ENCODE measurements around the gene TRAPPC12. TPM values are rescaled to one million over a fixed set of nuclear protein-coding genes. Genes with fewer than 3 reads are reported as not detected.

Gene TRAPPC12
- polyA plus RNA-seq, 1 donor from 2014 or later: 40.9 TPM

DNA sequence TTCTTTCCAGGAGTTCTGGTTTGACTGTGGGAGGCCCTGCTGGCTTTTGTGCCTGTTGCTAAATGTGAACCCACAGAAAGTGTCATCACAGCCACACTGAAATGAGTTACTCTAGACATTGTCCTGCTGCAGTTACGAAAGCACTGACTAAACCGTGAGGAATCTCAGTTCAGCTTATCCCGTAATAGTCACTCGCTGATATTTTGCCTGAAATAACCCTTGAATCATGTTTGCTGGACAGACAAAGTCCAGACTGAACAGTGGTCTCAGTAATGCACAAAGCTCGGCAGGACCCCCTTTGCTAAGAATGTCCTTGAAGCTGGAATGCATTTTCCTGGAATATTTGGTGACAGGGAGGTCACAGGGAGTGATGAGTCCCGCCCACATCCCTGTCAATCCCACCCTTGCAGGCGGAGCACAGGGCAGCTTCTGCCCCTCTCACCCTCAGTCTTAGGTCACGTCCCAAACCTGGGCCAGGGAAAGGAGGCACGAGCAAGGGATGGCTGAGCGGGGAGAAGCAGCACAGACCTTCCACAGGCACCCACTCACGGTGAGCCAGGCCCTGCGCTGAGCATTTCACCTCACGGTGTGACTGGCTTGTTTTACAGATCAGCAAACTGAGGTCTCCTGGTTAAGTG lies 86.5 kb downstream of the TRAPPC12 start:
- peaks cover 4% of the 10 kb centered on the region for H3K36me3 Mint-ChIP-seq
- no peaks in the 10 kb centered on the region for H3K9me3 Mint-ChIP-seq
- peaks cover 9 to 12% (median 10%) of the 10 kb centered on the region in 3 donors for H3K4me1 Mint-ChIP-seq
- no peaks in the 10 kb centered on the region for H3K27me3 Mint-ChIP-seq
- peak overlapping the region in 1 of 3 donors; percentile 35 for H3K27ac Mint-ChIP-seq
- no peak overlapping the region for H3K4me3 Mint-ChIP-seq

DNA sequence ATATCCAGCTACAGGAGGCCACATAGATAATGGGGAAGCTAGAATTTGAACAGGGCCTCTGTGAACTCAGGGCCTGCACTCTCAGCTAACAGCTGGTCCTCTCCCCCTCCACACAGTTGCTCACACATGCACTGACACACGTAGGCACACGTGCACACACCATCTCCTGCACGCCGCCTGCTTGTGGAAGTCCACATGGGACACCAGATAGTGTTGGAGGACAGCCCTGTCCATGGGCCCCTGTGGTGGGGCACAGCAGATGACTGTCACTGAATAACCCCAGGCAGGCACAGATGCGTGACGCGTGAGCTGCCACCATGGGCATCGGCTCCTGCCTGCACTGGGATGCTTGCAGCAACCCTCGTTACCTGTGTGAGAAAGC lies 87.0 kb downstream of the TRAPPC12 start:
- Mint-ChIP-seq H3K4me3 (no peak overlapping the region), H3K27ac (no peak overlapping the region), H3K9me3 (no peaks in the 10 kb centered on the region), H3K27me3 (no peaks in the 10 kb centered on the region), H3K4me1 (peaks cover 7 to 12% (median 9%) of the 10 kb centered on the region in 3 donors), H3K36me3 (peaks cover 4% of the 10 kb centered on the region)

DNA sequence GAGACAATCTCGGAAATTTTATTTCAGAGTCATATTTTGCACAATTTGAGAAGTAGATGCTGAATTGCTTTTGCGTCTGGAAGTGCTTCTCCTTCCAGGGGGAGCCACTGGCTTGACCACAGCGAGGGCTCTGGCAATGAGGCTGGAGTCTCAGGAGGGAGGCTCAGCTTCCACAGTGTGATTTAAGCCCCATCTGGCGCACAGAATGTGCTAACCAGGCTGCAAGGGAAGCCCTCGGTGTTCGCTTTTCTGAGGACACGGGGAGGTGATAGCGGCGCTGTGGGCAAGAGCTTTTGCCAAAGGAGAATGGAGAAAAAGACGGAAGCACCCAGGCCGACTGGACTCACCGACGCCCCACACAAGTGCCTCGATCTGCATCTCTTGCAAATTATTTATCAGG lies 87.5 kb downstream of the TRAPPC12 start:
- Mint-ChIP-seq H3K4me3 (no peak overlapping the region), H3K4me1 (peaks cover 4 to 8% (median 6%) of the 10 kb centered on the region in 3 donors), H3K36me3 (peaks cover 3% of the 10 kb centered on the region), H3K27ac (no peak overlapping the region), H3K9me3 (no peaks in the 10 kb centered on the region), H3K27me3 (no peaks in the 10 kb centered on the region)

DNA sequence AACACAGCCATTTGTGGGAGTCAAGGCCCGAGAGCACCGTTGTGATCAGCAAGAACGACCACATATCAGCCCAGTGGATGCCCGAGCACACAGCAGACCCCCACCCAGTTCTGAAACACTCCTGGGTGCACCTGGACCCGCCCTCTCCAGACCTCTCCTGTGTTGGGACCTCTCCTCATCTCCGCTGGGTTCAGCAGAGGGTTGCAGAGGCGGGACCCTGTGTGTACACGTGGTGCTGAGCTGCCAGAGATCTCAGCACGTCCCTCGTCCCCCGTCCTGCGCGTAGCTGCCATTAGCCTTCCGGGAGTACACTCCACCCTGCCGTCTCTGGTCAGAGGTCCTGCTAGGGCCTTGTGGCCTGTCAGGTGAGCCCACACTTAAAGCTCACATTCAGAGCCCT lies 88.2 kb downstream of the TRAPPC12 start:
- Mint-ChIP-seq H3K27ac (no peak overlapping the region), H3K27me3 (no peaks in the 10 kb centered on the region), H3K9me3 (no peaks in the 10 kb centered on the region), H3K4me1 (peaks cover 2 to 4% (median 3%) of the 10 kb centered on the region in 3 donors), H3K36me3 (peaks cover 3% of the 10 kb centered on the region), H3K4me3 (no peak overlapping the region)

DNA sequence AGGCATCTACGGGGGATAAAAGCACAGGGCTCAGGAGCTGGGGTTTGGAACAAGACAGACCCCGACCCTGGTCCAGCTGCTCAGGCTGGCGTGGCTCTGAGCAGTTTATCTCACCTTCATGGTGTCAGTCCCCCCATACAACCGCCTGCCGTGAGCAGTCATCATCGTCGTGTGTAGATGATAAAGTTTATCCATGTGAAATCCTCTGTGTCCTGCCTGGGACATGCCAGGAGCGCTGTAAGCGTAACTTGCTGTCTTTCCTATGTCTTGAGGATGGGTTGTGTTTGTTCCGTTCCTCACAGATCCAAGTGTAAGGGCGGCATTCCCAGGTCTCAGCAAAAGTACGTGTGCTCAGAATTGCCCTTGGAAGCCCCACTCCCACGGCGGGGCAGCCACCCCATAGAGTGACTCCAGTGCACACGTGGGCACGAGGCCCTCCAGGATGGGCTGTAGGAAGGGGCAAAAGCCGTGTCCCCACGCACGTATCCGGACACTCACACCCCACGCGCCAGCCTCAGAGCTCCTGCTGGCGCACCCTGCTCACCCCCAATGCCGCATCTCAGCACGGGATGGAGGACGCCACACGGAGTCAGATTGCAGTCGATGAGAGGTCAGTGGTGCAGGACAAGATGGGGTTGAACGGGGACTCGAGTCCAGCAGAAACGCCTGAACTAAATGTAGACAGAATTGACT lies 88.9 kb downstream of the TRAPPC12 start:
- Mint-ChIP-seq H3K9me3 (no peaks in the 10 kb centered on the region), H3K36me3 (peaks cover 3% of the 10 kb centered on the region), H3K27ac (no peak overlapping the region), H3K4me1 (peaks cover 0 to 4% (median 0%) of the 10 kb centered on the region in 3 donors), H3K27me3 (no peaks in the 10 kb centered on the region), H3K4me3 (peak overlapping the region in 1 of 4 donors; percentile 28)

DNA sequence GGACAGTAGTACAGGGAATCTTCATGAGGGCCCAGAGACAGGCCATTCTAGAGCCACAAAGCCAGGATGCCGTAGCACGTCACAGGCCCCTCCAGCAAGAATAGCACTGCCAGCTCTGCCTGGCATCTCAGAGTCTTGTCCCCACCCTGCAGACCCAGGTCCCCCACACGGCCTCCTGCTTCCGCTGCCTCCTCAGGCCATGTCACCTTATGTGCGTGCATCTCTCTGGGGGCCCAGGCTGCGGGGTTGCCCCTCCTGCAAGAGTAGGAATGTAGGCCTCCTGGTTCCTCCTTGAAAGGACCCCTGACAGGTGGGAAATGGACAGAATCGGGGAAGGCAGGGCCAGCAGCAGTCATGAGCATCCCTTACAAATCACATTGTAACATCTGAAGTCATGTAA lies 90.0 kb downstream of the TRAPPC12 start:
- Mint-ChIP-seq H3K4me1 (peaks cover 0 to 4% (median 0%) of the 10 kb centered on the region in 3 donors), H3K36me3 (peaks cover under 1% of the 10 kb centered on the region), H3K4me3 (no peak overlapping the region), H3K9me3 (no peaks in the 10 kb centered on the region), H3K27me3 (no peaks in the 10 kb centered on the region), H3K27ac (no peak overlapping the region)

DNA sequence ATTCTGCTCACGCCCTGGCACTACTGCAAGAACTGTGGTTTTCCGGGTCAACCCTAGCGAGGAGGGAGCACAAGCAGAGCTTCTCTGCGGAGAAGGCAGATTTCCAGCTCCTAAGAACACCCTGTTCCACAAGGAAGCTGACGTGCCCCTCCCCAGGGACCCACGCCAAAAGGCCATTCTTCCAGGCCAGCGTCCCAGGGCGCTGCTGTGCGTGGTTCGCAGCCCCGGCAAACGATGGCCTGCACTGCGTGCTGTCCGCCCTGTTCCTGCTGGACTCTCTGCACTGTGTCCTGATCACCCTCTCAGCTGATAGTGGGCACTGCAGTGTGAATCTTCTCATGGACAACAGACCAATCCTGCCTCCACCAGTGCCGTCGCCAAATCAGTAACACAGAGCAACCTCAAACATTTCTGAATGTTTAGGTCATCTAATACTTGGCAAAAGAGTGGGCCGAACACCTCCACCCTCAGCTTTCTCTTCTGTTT lies 90.7 kb downstream of the TRAPPC12 start:
- Mint-ChIP-seq H3K4me3 (no peak overlapping the region), H3K27me3 (no peaks in the 10 kb centered on the region), H3K27ac (no peak overlapping the region), H3K9me3 (no peaks in the 10 kb centered on the region), H3K36me3 (no peaks in the 10 kb centered on the region), H3K4me1 (peaks cover 0 to 4% (median 0%) of the 10 kb centered on the region in 3 donors)

DNA sequence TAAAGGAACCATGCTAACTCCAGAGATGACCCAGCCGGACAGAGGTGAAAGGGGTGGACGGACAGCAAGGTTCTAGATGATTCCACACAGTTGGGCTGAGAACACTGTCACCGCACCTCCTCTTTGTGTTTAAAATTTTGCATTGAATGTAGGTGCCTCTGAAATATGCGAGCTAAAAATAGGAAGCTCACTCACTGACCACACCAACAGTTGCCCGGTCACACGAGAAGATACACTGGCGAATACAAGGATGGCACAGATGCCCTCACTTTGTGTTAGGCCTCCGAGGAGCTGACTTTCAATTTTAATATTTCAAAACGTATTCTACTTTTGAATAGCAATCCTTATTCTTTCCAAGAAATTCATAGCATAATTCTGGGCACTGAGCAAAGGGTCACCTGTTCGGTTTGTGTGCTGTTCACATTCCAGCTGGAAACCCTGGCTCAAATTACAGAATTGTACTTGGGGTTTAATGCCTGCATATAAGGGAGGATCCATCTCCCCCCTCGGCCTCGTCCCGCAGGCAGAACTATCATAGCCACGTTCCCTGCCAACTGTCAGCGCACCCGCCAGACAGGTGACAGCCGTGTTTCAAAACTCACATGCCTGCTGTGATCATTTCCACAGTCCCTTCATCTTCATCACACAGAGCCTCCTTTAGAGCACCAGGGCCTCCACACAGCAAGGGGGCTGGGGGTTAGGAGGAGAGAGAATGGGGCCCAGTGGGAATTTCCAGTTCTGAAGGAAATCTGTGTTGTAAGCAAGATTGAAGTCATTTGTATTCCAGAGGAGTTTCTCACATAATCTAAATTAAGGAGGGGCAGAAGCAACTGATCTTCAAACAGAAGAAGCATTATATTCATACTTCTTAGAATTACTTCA lies 91.6 kb downstream of the TRAPPC12 start:
- H3K36me3 Mint-ChIP-seq: no peaks in the 10 kb centered on the region
- peak overlapping the region in 1 of 4 donors; percentile 17 for H3K4me3 Mint-ChIP-seq
- H3K27ac Mint-ChIP-seq: no peak overlapping the region
- no peaks in the 10 kb centered on the region for H3K27me3 Mint-ChIP-seq
- peaks cover 0 to 4% (median 0%) of the 10 kb centered on the region in 3 donors for H3K4me1 Mint-ChIP-seq
- no peaks in the 10 kb centered on the region for H3K9me3 Mint-ChIP-seq

DNA sequence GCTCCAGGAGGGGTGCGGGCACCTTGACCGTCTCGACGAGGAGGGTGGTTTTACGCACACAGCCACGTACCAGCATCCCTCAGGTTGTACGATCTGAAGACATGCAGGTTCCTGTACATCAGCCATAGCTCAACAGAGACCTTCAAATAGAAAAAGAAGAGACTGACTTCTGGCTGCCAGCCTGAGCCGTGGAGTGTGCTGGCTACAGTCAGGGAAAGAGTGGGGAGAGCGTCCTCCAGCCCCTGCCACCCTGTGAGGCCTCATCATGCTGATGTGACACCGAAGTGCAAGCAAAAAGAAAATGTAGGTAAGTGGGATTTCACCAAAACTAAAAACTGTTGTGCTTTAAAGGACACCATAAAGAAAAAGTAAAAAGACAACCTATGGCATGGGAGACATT lies 92.8 kb downstream of the TRAPPC12 start:
- peaks cover 0 to 3% (median 0%) of the 10 kb centered on the region in 3 donors for H3K4me1 Mint-ChIP-seq

DNA sequence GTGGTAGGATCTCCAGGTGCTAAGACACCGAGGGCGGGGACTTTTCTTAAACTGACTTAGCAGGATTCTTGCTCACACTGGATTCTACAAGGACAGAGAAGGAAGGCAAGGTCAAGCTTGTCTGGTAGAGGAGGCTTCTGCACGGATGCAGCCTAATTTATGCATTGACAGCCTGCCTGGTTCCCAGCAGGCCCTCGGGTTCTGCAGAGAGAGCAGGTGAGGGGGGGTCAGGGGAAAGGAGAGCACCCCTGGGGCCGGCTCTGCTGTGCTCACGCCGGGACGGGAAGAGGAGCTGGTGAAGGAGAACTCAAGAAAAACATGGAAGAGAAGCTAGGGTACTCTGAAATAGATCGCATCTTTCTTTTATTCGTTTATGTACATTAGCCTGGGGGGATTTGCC lies 93.5 kb downstream of the TRAPPC12 start:
- H3K4me1 Mint-ChIP-seq: peaks cover 0 to 3% (median 0%) of the 10 kb centered on the region in 3 donors
- no peaks in the 10 kb centered on the region for H3K36me3 Mint-ChIP-seq
- H3K27ac Mint-ChIP-seq: no peak overlapping the region
- H3K27me3 Mint-ChIP-seq: no peaks in the 10 kb centered on the region
- H3K4me3 Mint-ChIP-seq: no peak overlapping the region
- H3K9me3 Mint-ChIP-seq: no peaks in the 10 kb centered on the region

More for the DNA sequence above, 92.8 kb downstream of the TRAPPC12 start:
- Mint-ChIP-seq H3K4me3 (no peak overlapping the region), H3K9me3 (no peaks in the 10 kb centered on the region), H3K36me3 (no peaks in the 10 kb centered on the region), H3K27ac (no peak overlapping the region), H3K27me3 (no peaks in the 10 kb centered on the region)

DNA sequence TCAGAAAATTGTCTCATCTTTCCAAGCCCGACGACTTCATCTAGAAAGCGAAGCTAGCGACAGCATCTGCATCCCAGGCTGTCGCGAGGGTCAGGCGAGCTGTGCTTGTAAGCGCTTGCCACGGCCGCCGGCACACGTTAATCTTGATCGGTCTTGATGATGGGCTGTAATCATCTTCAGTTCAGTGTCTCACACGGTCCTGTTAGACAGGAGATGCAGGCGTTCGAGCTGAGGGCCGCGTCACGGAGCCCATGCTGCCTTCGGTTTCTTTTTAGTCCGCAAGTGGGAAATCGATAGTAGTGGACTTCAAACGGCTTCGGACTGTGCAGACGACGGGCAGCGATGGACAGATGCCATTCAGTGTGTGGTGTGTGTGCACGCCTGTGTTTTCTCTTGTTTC lies 96.3 kb downstream of the TRAPPC12 start:
- H3K4me3 Mint-ChIP-seq: no peak overlapping the region
- H3K36me3 Mint-ChIP-seq: peaks cover 6% of the 10 kb centered on the region
- no peak overlapping the region for H3K27ac Mint-ChIP-seq
- H3K4me1 Mint-ChIP-seq: peaks cover 7 to 11% (median 10%) of the 10 kb centered on the region in 3 donors
- no peaks in the 10 kb centered on the region for H3K27me3 Mint-ChIP-seq
- H3K9me3 Mint-ChIP-seq: no peaks in the 10 kb centered on the region

DNA sequence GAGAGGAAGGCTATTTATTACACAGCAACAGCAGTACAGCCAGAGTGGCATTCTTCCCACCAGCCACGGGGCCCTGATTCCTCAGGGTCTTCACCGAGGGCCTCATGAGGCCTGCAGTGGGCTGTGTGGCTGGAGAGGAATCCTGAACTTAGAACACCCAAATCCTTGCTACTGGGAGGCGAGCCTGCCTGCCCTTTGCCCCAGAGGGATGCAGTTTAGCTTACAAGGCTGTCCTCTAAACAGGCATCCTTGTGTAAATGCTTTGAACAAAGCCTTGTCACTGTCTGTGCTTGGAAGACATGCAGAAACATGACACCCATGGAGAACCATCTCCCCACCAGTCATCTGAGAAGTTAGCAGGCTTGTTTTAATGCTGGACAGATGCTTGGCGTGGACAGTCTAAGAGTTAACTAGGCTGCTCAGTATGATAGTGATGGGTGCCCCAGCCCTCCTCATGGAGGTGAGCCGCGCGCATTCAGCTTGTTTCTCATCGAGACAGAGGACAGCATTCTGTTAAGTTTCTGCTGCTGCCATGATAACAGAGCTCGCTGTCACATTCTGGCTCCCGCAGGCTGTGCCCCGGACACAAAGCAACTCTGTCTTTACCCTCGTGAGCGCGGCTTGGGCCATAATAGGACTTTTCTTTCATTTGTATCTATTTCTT lies 97.0 kb downstream of the TRAPPC12 start:
- Mint-ChIP-seq H3K27ac (no peak overlapping the region), H3K4me1 (peaks cover 7 to 11% (median 10%) of the 10 kb centered on the region in 3 donors), H3K36me3 (peaks cover 6% of the 10 kb centered on the region), H3K9me3 (no peaks in the 10 kb centered on the region), H3K27me3 (no peaks in the 10 kb centered on the region), H3K4me3 (no peak overlapping the region)

DNA sequence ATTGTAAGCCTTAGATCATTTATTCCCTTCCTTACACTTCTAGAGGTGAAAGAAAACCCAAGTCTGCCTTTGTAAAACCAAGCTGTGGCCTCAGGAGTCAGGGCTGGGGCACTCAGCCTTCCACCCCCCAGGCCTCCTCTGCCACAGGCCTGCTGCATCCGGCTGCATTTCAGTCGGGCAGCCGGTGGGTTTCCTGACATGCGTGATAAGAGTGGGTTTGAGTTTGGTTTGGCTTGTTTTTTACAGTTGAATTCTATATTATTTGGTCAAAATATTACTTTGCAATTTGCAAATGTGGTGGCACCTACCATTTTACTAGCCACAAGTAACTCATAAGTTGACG lies 97.5 kb downstream of the TRAPPC12 start:
- Mint-ChIP-seq H3K27me3 (no peaks in the 10 kb centered on the region), H3K4me3 (no peak overlapping the region), H3K27ac (no peak overlapping the region), H3K9me3 (no peaks in the 10 kb centered on the region), H3K36me3 (peaks cover 6% of the 10 kb centered on the region), H3K4me1 (peaks cover 7 to 11% (median 10%) of the 10 kb centered on the region in 3 donors)

DNA sequence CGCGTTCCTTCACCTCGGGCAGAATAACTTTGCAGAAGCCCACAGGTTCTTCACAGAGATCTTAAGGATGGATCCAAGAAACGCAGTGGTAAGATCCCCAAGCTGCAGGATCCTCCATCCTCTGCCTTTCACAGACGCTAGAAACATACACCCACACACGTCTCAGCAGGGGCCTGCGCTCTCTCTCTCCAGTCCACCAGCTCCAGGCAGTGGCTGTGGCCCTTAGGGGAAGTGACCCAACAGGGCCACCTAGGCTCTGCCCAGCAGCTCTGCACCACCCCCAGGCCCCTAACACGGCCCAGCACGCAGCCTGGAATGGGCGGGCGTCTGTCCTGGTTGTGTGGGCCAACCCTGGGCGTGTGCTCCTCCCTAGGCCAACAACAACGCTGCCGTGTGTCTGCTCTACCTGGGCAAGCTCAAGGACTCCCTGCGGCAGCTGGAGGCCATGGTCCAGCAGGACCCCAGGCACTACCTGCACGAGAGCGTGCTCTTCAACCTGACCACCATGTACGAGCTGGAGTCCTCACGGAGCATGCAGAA lies 99.4 kb downstream of the TRAPPC12 start:
- Mint-ChIP-seq H3K36me3 (peaks cover 10% of the 10 kb centered on the region), H3K9me3 (no peaks in the 10 kb centered on the region), H3K27ac (no peak overlapping the region), H3K4me1 (peaks cover 7 to 11% (median 10%) of the 10 kb centered on the region in 3 donors), H3K4me3 (no peak overlapping the region), H3K27me3 (no peaks in the 10 kb centered on the region)

All from IgD-negative memory B cell (primary cell).